Measurements from ENCODE around the gene FADS3.

DNA sequence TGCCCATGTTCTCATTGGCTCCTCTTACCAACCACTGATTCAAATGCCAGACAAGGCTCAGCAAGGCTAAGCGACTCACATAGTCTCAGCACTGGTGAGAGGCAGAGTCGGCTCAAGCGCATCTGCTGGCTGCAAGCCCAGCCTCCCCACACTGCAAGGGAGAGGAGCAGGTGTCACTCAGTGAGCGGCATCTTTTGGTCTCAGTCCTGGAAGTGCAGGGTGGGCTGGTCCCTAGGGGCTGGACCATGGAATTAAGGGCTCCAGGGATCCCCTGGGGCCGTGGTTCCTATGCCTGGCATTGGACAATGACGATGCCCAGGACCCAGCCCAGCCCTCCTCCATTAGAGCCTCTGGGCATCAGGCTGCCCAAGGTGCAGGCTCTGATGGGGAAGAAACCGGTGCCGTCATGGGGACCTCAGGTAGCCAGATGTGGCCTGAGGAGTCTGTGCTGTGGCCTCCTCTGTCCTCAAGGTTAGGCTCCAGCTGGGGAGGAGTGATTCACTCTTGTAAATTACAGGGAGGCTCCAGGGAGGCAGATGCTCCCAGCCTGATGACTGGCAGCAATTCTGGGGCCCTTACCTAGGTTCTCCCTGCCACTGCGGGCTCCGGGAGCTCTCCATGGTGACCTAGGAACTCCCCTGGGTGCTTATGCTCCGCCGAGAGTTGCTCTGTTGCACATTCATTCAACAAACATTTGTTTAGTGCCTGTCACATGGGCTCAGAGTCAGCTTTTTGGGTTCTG lies 35.2 kb downstream of the FADS3 start:
- TF ChIP-seq, protein P1, sequence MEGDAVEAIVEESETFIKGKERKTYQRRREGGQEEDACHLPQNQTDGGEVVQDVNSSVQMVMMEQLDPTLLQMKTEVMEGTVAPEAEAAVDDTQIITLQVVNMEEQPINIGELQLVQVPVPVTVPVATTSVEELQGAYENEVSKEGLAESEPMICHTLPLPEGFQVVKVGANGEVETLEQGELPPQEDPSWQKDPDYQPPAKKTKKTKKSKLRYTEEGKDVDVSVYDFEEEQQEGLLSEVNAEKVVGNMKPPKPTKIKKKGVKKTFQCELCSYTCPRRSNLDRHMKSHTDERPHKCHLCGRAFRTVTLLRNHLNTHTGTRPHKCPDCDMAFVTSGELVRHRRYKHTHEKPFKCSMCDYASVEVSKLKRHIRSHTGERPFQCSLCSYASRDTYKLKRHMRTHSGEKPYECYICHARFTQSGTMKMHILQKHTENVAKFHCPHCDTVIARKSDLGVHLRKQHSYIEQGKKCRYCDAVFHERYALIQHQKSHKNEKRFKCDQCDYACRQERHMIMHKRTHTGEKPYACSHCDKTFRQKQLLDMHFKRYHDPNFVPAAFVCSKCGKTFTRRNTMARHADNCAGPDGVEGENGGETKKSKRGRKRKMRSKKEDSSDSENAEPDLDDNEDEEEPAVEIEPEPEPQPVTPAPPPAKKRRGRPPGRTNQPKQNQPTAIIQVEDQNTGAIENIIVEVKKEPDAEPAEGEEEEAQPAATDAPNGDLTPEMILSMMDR (IDR thresholded peaks at IDR 0.05) = no peak
- TF ChIP-seq POLR2A (IDR thresholded peaks at IDR 0.05) = no peak
- TF ChIP-seq EP300 (IDR thresholded peaks at IDR 0.05) = no peak

All from tibial nerve (tissue), 4 donors.